Neuronal stem cell (in vitro differentiated cells): ENCODE data around the gene GPR162.

ENCODE experiments used
- DNase-seq: peaks from one replicate; pipeline ENCODE4 v3.0.0-alpha.2; 2013; ENCODE audit warnings: low spot score
- H2AFZ ChIP-seq: one replicate; pipeline ENCODE4 v1.6.1; 2013; ENCODE audit warnings: mild to moderate bottlenecking, low read length, inconsistent platforms
- H2AK5ac ChIP-seq: 2 replicates; pipeline ENCODE4 v1.6.1; 2013; ENCODE audit warnings: low read depth, mild to moderate bottlenecking, inconsistent platforms, low read length, moderate library complexity, mixed read lengths
- H2BK120ac ChIP-seq: 2 replicates; pipeline ENCODE4 v1.6.1; 2013; ENCODE audit warnings: low read depth, mild to moderate bottlenecking, inconsistent platforms, low read length, moderate library complexity, mixed read lengths
- H2BK12ac ChIP-seq: one replicate; pipeline ENCODE4 v1.6.1; 2013; ENCODE audit warnings: low read length, inconsistent platforms
- H2BK15ac ChIP-seq: 2 replicates; pipeline ENCODE4 v1.6.1; 2013; ENCODE audit warnings: mild to moderate bottlenecking, low read length, inconsistent platforms, mixed read lengths
- H2BK5ac ChIP-seq: one replicate; pipeline ENCODE4 v1.6.1; 2013; ENCODE audit warnings: inconsistent platforms, mild to moderate bottlenecking, low read length, moderate library complexity
- H3K14ac ChIP-seq: one replicate; pipeline ENCODE4 v1.6.1; 2013; ENCODE audit warnings: low read length, inconsistent platforms
- H3K18ac ChIP-seq: 2 replicates; pipeline ENCODE4 v1.6.1; 2013; ENCODE audit warnings: low read length, inconsistent platforms
- H3K23ac ChIP-seq: 2 replicates; pipeline ENCODE4 v1.6.1; 2013; ENCODE audit warnings: low read depth, mild to moderate bottlenecking, mixed read lengths, low read length, inconsistent platforms; ENCODE audit not compliant: poor library complexity
- H3K27ac ChIP-seq: replicated peaks from 3 replicates; pipeline ENCODE4 v1.5.1; 2013; ENCODE audit warnings: low read length, inconsistent platforms
- H3K27me3 ChIP-seq, 3 experiments: 2 replicates each; pipeline ENCODE4 v1.6.1; 2013; ENCODE audit warnings: low read length in 3 of 3, mild to moderate bottlenecking in 2 of 3, inconsistent platforms in 1 of 3, low read depth in 1 of 3, mixed read lengths in 1 of 3, moderate library complexity in 1 of 3; ENCODE audit not compliant: control insufficient read depth in 3 of 3, insufficient read depth in 3 of 3
- H3K36me3 ChIP-seq, 2 donors: replicated peaks in 1 of 2; 2 replicates each; pipeline ENCODE4 v1.6.1; 2013; ENCODE audit warnings: low read length in 2 of 2; ENCODE audit not compliant: control insufficient read depth in 2 of 2, insufficient read depth in 2 of 2
- H3K4ac ChIP-seq: 2 replicates; pipeline ENCODE4 v1.6.1; 2013; ENCODE audit warnings: inconsistent platforms, mild to moderate bottlenecking, low read length, moderate library complexity
- H3K4me1 ChIP-seq, 2 donors: 1 replicate in 1 of 2; 2 replicates in 1 of 2; pipeline ENCODE4 v1.6.1; 2013; ENCODE audit warnings: low read length in 2 of 2, low read depth in 1 of 2; ENCODE audit not compliant: control insufficient read depth in 2 of 2, insufficient read depth in 1 of 2
- H3K4me2 ChIP-seq: one replicate; pipeline ENCODE4 v1.6.1; 2013; ENCODE audit warnings: mild to moderate bottlenecking, low read length, inconsistent platforms; ENCODE audit not compliant: insufficient read depth, poor library complexity, severe bottlenecking
- H3K4me3 ChIP-seq, 2 donors: 2 replicates each; pipeline ENCODE4 v1.5.1; 2013; ENCODE audit warnings: low read length in 2 of 2, mild to moderate bottlenecking in 2 of 2, inconsistent platforms in 1 of 2, moderate library complexity in 1 of 2
- H3K79me1 ChIP-seq: one replicate; pipeline ENCODE4 v1.6.1; 2013; ENCODE audit warnings: low read depth, mild to moderate bottlenecking, inconsistent platforms, low read length, moderate library complexity
- H3K9ac ChIP-seq: one replicate; pipeline ENCODE4 v1.6.1; 2013; ENCODE audit warnings: mild to moderate bottlenecking, low read depth, low read length, inconsistent platforms; ENCODE audit not compliant: poor library complexity
- H3K9me3 ChIP-seq, 2 donors: replicated peaks in 1 of 2; 2 replicates each; pipeline versions ENCODE3 to v1.6.1; 2013; ENCODE audit warnings: low read length in 2 of 2, mild to moderate bottlenecking in 2 of 2, inconsistent platforms in 1 of 2, low read depth in 1 of 2, mixed read lengths in 1 of 2, moderate library complexity in 1 of 2; ENCODE audit not compliant: control insufficient read depth in 2 of 2, insufficient read depth in 1 of 2
- H4K8ac ChIP-seq: one replicate; pipeline ENCODE4 v1.6.1; 2013; ENCODE audit warnings: low read depth, mild to moderate bottlenecking, inconsistent platforms, low read length, moderate library complexity
- H4K91ac ChIP-seq: one replicate; pipeline ENCODE4 v1.6.1; 2013; ENCODE audit warnings: low read length, low read depth, mild to moderate bottlenecking, inconsistent platforms; ENCODE audit not compliant: poor library complexity
- WGBS, 2 donors: extraction: QIAGEN DNeasy Blood & Tissue Kit; methylation state at CpG; one replicate each; pipeline ENCODE4 v1.1.7; 2013; ENCODE audit warnings: missing lambda C conversion rate in 2 of 2, mixed read lengths in 1 of 2; ENCODE audit not compliant: insufficient read length in 2 of 2, insufficient replicate concordance in 1 of 2; ENCODE audit errors: extremely low coverage in 2 of 2; 5-methylcytosine and 5-hydroxymethylcytosine counted together

Gene GPR162

DNA sequence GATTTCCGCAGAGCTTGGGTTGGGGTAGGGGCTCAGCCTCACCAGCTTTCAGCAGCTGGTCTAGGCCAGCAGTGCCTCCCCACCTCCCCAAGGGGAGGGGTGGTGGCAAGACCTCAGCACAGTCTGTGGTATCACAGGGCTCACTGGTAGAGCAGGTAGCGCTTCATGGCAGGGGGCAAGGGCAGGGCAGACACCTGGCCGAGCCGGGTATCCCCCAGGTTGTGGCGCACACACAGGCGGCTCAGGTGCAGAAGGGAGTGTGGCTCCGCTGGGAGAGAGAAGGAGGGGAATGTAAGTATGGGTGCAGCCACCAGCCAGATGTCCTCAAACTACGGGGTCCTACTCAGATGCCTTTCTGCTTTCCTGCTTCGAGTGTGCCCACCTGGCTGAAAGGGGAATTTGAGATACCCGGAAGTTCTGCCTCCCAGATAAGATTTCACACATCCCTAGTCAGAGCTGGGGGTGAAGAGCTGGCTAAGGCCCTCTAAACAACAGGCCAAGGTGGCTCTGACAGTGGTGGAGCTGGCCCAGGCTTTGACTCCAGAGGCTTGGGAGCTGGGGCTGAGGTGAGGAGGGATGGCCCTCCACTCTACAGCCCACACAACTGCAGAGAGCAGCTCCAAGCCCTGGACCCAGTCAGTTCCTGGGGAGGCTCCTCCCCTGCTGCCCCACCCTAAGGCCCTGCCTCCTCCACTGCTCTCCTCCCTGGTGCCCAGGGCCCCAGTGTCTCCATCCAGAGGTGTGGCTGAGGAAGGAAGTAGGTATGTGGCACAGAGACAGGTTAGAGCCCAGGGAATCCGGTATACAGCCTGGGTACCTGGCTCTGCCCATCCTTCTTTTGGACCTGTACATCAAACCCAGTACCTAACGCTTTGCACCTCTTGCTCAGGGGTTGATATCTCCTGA is 49.7 kb downstream of the GPR162 start:
- no peak overlapping the region for H3K18ac ChIP-seq
- no peaks in the 10 kb centered on the region for H3K9me3 ChIP-seq
- H3K27me3 ChIP-seq, result no peaks in the 10 kb centered on the region
- H3K4me2 ChIP-seq, result peak overlapping the region; percentile 13
- H3K27ac ChIP-seq, result peak overlapping the region; percentile 5
- H2BK15ac ChIP-seq, result no peak overlapping the region
- no peak overlapping the region for H2AFZ ChIP-seq
- no CpG with 5 or more reads among the region's 12 CpGs for WGBS, 2 donors
- peak overlapping the region; percentile 14 for H2BK12ac ChIP-seq
- H3K4ac ChIP-seq, result no peak overlapping the region
- H3K79me1 ChIP-seq, result peaks cover 8% of the 10 kb centered on the region
- H3K14ac ChIP-seq, result no peak overlapping the region
- peak overlapping the region; percentile 9 for H2AK5ac ChIP-seq
- H3K9ac ChIP-seq, result peak overlapping the region; percentile 61
- H3K4me1 ChIP-seq, result peaks cover 15 to 16% of the 10 kb centered on the region in 2 donors
- H4K8ac ChIP-seq, result no peak overlapping the region
- no peak for DNase-seq
- H3K36me3 ChIP-seq, result peaks cover 15 to 43% of the 10 kb centered on the region in 2 donors
- no peak overlapping the region for H2BK5ac ChIP-seq
- no peak overlapping the region for H2BK120ac ChIP-seq
- peak overlapping the region; percentile 49 for H3K23ac ChIP-seq
- H3K4me3 ChIP-seq, result no peak overlapping the region
- no peak overlapping the region for H4K91ac ChIP-seq

DNA sequence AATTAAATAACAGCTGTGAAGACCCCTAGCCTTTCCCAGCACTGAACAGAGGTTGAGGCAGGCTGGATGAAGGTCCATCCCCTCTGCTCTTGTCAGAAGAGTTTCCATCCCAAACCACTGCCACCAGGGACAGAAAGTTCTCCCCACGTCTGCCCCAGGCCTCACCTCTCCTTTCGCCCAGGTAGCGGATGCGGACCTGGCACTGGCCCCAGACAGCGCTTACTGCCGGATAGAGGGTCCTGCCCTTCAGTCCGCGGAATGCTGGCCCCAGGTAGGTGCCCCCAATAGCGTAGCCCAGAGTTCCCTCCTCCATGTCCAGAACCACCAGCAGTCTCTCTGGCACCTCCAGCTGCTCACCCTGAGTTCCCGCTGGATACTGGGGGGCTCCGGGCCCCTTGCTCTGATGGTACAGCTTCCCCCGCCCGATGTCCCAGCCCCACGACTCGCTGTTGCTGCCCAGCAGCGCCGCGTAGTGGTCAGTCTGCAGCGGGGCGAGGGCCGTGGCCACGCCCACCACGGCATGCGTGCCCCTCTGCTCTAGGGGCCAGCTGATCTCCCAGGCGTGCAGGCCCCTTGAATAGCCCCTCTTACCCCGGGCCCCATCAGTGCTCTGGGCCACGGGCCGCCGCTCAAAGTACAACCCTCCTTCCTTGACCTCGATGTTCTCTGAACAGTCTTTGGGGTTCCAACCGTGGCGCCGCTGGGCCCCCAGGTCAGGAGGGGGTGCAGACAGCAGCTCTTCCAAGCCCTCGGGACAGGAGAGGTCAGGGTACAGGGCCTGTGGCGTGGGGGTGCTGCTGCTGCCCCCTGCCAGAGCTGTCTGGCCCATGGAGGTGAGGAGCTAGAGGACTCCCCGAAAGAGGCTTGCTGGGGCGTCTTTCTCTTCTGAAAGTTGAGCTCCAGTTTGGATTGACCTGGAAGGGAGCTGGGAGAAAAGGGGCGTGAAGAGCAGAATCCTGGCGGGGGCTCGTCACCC is 50.7 kb downstream of the GPR162 start:
- Histone ChIP-seq H3K4me3 (peak overlapping the region; percentile 81 to 90), H3K27ac (peak overlapping the region; percentile 70), H3K36me3 (peaks cover 15 to 45% of the 10 kb centered on the region in 2 donors), H4K91ac (no peak overlapping the region), H2AK5ac (peak overlapping the region; percentile 79), H3K4ac (no peak overlapping the region), H2BK5ac (peak overlapping the region; percentile 89), H3K4me2 (peak overlapping the region; percentile 100), H2AFZ (peak overlapping the region; percentile 78), H3K79me1 (peaks cover 8% of the 10 kb centered on the region), H3K9ac (peak overlapping the region; percentile 94), H3K18ac (peak overlapping the region; percentile 88), H2BK120ac (no peak overlapping the region), H3K4me1 (peaks cover 10% of the 10 kb centered on the region in 2 donors), H4K8ac (no peak overlapping the region), H2BK12ac (no peak overlapping the region), H2BK15ac (peak overlapping the region; percentile 76), H3K9me3 (no peaks in the 10 kb centered on the region), H3K27me3 (no peaks in the 10 kb centered on the region), H3K23ac (peak overlapping the region; percentile 70), H3K14ac (no peak overlapping the region)
- WGBS, 2 donors, result no CpG with 5 or more reads among the region's 40 CpGs
- DNase-seq, result peak; percentile 87

DNA sequence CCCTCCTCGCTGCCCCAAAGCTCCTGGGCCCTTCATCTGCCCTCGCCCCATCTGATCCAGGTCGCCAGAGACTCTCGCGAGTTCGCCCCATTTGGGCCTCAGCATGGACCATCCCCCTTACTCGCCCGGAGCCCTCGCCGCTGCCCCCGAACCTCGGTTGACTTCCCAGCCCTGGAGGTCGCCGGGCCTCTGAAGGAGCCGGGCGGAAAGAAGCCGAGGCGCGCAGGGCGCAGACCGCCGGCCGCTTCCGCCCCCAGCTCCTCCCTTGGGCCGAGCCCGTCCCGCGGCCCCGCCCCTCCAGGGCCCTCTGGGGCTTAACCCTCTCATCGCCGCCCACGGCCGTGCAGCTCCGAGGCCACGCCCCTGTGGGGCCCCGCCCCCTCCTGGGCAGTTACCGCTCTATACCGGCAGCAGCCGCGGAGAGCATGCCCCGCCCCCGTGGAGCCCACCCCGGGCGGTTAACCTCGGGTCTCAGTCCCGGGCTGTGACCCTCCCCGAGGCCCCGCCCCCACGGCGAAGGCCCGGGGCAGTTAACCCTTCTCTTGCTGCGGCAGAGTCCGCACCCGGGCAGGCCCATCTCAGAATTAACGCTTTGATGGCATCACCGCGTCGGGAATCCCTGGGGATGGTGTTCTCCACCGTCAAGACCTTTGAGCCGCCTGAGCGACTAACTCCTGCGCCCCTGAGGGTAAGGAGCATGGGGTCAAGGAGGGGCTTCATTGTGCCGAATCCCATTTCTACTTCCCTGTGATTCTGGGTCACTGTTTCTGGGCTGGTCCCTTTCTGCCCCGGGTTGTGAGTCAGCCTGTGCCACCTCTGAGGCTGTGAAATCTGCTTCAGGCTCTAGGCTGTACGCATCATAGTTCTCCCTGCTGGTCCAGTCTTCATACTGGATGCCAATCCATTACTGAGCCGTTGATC is 51.7 kb downstream of the GPR162 start, which contains the start of gene SPSB2:
Gene SPSB2, minus strand, starts transcription at position 210 of the 921 bp plus-strand sequence. CDS start 402 bp downstream, outside the sequence.
- Histone ChIP-seq H3K4me1 (peaks cover 9 to 10% of the 10 kb centered on the region in 2 donors), H2AK5ac (peak within 1 kb of the TSS; percentile 79), H2BK12ac (no peak within 1 kb of the TSS), H4K8ac (no peak within 1 kb of the TSS), H3K4ac (no peak within 1 kb of the TSS), H3K14ac (no peak within 1 kb of the TSS), H3K18ac (peak within 1 kb of the TSS; percentile 88), H2AFZ (peak within 1 kb of the TSS; percentile 91), H3K4me3 (peak within 1 kb of the TSS; percentile 81 to 90), H2BK5ac (peak within 1 kb of the TSS; percentile 89), H3K4me2 (peak within 1 kb of the TSS; percentile 100), H3K23ac (peak within 1 kb of the TSS; percentile 98), H2BK120ac (no peak within 1 kb of the TSS), H3K79me1 (peaks cover 8% of the 10 kb centered on the region), H2BK15ac (peak within 1 kb of the TSS; percentile 76), H3K36me3 (peaks cover 15 to 46% of the 10 kb centered on the region in 2 donors), H4K91ac (no peak within 1 kb of the TSS), H3K27me3 (no peaks in the 10 kb centered on the region), H3K9ac (peak within 1 kb of the TSS; percentile 94), H3K9me3 (no peaks in the 10 kb centered on the region), H3K27ac (peak within 1 kb of the TSS; percentile 70)
- DNase-seq, result peak; percentile 99
- no CpG with 5 or more reads among the region's 66 CpGs for WGBS, 2 donors
